DMS53 (cell line): ENCODE measurements around the gene NCAPH2.
A peak's percentile ranks its signal among the peaks of the same experiment; 100 is the strongest.

Experiments
- DNase-seq: peaks from one replicate; lab custom pipeline; 2025; lab: John Stamatoyannopoulos, UW

Gene NCAPH2

GRCh38 chr22:50490531-50491308 is 17.3 kb upstream of the NCAPH2 start:
- DNase-seq = peak; percentile 54

- no peak for DNase-seq
Measured at GRCh38 chr22:50497093-50497492, 10.9 kb upstream of the NCAPH2 start.

- DNase-seq = peak; percentile 88
Measured at GRCh38 chr22:50498322-50498890, 9.6 kb upstream of the NCAPH2 start.

- DNase-seq = no peak
Measured at GRCh38 chr22:50500452-50500851, 7.6 kb upstream of the NCAPH2 start.

GRCh38 chr22:50502096-50502495 is 5.9 kb upstream of the NCAPH2 start:
- no peak for DNase-seq

GRCh38 chr22:50502628-50503474 is 5.2 kb upstream of the NCAPH2 start:
- no peak for DNase-seq

- no peak for DNase-seq
Measured at GRCh38 chr22:50503475-50504145, 4.4 kb upstream of the NCAPH2 start.

- no peak for DNase-seq
Measured at GRCh38 chr22:50504369-50505211, 3.4 kb upstream of the NCAPH2 start.

- no peak for DNase-seq
Measured at GRCh38 chr22:50505276-50505775, 2.7 kb upstream of the NCAPH2 start.

GRCh38 chr22:50505776-50506610 is 2.0 kb upstream of the NCAPH2 start:
- DNase-seq = no peak

- DNase-seq = peak; percentile 38
Measured at GRCh38 chr22:50506611-50507420, 1.2 kb upstream of the NCAPH2 start.

- DNase-seq = peak; percentile 95
Measured at GRCh38 chr22:50507421-50507990, 518 bp upstream of the NCAPH2 start, which contains the start of gene LMF2. TSS of gene LMF2 (minus strand) at chr22:50507702. CDS start at chr22:50507675, 27 bp downstream.

GRCh38 chr22:50508897-50509296 is 873 bp downstream of the NCAPH2 start:
- DNase-seq = no peak

- no peak for DNase-seq
Measured at GRCh38 chr22:50513175-50513574, 5.2 kb downstream of the NCAPH2 start.

- no peak for DNase-seq
Measured at GRCh38 chr22:50516068-50516467, 8.0 kb downstream of the NCAPH2 start.

GRCh38 chr22:50516891-50517290 is 8.9 kb downstream of the NCAPH2 start:
- DNase-seq = no peak

- no peak for DNase-seq
Measured at GRCh38 chr22:50517495-50518260, 9.7 kb downstream of the NCAPH2 start.

- no peak for DNase-seq
Measured at GRCh38 chr22:50518606-50519005, 10.6 kb downstream of the NCAPH2 start.
